Measurements from ENCODE around the gene FITM1. TPM values are rescaled to one million over a fixed set of nuclear protein-coding genes. Genes with fewer than 3 reads are reported as not detected.

The FITM1 gene
- total and polyA plus RNA-seq, 2 donors (not counting 3 experiments of a cell fraction or from before 2014, with no cell fraction given): 0.54 TPM; not detected in 1

- Histone ChIP-seq H3K79me2 (ENCODE audit: control insufficient read depth, insufficient read depth, low read length) (no peaks in the 10 kb centered on the region), H3K9me1 (replicated peaks; ENCODE audit: control insufficient read depth, extremely low read depth, insufficient read depth, low read length) (no peaks in the 10 kb centered on the region), H3K36me3 (ENCODE audit: control insufficient read depth in 2 of 2, extremely low read depth in 1 of 2, insufficient read depth in 2 of 2, low read length in 2 of 2) (peaks cover 8 to 18% of the 10 kb centered on the region in 2 experiments), H3K27me3 (ENCODE audit: control insufficient read depth in 2 of 2, insufficient read depth in 2 of 2, low read length in 2 of 2) (no peaks in the 10 kb centered on the region), H3K4me1 (ENCODE audit: control insufficient read depth, extremely low read depth, insufficient read depth, low read length) (peaks cover 13% of the 10 kb centered on the region), H3K4me3 (replicated peaks in 1 of 3; ENCODE audit: insufficient read depth in 1 of 3, low read depth in 1 of 3, low read length in 3 of 3) (peak overlapping the region; percentile 40 to 92 (median 84)), H4K20me1 (replicated peaks; ENCODE audit: control insufficient read depth, extremely low read depth, insufficient read depth, low read length) (no peaks in the 10 kb centered on the region), H3K4me2 (ENCODE audit: insufficient read depth, low read length) (peak overlapping the region; percentile 96), H3K9ac (replicated peaks; ENCODE audit: extremely low read depth, insufficient read depth, low read length) (peak overlapping the region; percentile 88), H3K27ac (ENCODE audit: insufficient read depth, low read depth, low read length) (peak overlapping the region; percentile 88), H2AFZ (ENCODE audit: low read depth, low read length) (peak overlapping the region; percentile 87), H3K9me3 (replicated peaks; ENCODE audit: control insufficient read depth, insufficient read depth, low read length) (no peaks in the 10 kb centered on the region)
- no TSS peak for BruUV-seq (replicated peaks)
- peak; percentile 8 for FAIRE-seq
- TF ChIP-seq CTCF (IDR thresholded peaks at IDR 0.05; ENCODE audit: extremely low read depth in 1 of 2, insufficient read depth in 1 of 2, low read depth in 1 of 2, low read length in 2 of 2): no peak
- no peak for TF ChIP-seq MYC (IDR thresholded peaks at IDR 0.05; ENCODE audit: low read depth, low read length)
- no peak for TF ChIP-seq EZH2 (IDR thresholded peaks at IDR 0.05; ENCODE audit: borderline replicate concordance, low read depth, low read length, severe bottlenecking)
- TF ChIP-seq POLR2AphosphoS5 (IDR thresholded peaks at IDR 0.05; ENCODE audit: insufficient read depth, low read depth, low read length): no peak
- no peak for TF ChIP-seq POLR2A (IDR thresholded peaks at IDR 0.05; ENCODE audit: low read depth, low read length)
- no peak for TF ChIP-seq JUN (IDR thresholded peaks at IDR 0.05; ENCODE audit: borderline replicate concordance, insufficient read depth, insufficient read length, low read depth)
- TF ChIP-seq, protein P1, sequence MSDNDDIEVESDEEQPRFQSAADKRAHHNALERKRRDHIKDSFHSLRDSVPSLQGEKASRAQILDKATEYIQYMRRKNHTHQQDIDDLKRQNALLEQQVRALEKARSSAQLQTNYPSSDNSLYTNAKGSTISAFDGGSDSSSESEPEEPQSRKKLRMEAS (IDR thresholded peaks at IDR 0.05; ENCODE audit: insufficient read depth, insufficient read length): no peak
- TF ChIP-seq FOS (IDR thresholded peaks at IDR 0.05; ENCODE audit: borderline replicate concordance, insufficient read depth, low read length): no peak
- TF ChIP-seq GATA2 (IDR thresholded peaks at IDR 0.05; ENCODE audit: insufficient read depth, insufficient read length, low read depth, low read length): no peak
- ChIA-PET CTCF (interaction anchor here (1.1 to 3.3 kb wide), 14 partner anchors 11 to 316 kb away, joined by 3 to 27 read pairs (median 6); partner anchors contain the start of genes EMC9, IRF9 and PSME1), POLR2A (interaction anchor here (0.6 to 2.3 kb wide), 8 partner anchors 9 to 31 kb away, joined by 3 to 13 read pairs (median 7); partner anchors contain the start of genes EMC9, PCK2, PSME1 and PSME2)
- dilution Hi-C loops (cut with MboI; ENCODE audit: extremely low pct_ligation_motif_present, low sequenced_read_pairs): no loop called here
- DNase-seq (ENCODE audit: low read depth, low spot score): no peak
- intact Hi-C loops (cut with micrococcal nuclease): loop anchor here (1.0 to 2.0 kb wide), 2 partner anchors 73 to 117 kb away; partner anchors contain the start of genes GMPR2, IPO4 and NEDD8
Observed at GRCh38 chr14:24115422-24116127, 14.9 kb upstream of the FITM1 start.
